ENCODE results near the gene GNG12. TPM values are rescaled to one million over a fixed set of nuclear protein-coding genes. Genes with fewer than 3 reads are reported as not detected.

The GNG12 gene
- total RNA-seq, 2 experiments from 2014 or later, result not detected

DNA sequence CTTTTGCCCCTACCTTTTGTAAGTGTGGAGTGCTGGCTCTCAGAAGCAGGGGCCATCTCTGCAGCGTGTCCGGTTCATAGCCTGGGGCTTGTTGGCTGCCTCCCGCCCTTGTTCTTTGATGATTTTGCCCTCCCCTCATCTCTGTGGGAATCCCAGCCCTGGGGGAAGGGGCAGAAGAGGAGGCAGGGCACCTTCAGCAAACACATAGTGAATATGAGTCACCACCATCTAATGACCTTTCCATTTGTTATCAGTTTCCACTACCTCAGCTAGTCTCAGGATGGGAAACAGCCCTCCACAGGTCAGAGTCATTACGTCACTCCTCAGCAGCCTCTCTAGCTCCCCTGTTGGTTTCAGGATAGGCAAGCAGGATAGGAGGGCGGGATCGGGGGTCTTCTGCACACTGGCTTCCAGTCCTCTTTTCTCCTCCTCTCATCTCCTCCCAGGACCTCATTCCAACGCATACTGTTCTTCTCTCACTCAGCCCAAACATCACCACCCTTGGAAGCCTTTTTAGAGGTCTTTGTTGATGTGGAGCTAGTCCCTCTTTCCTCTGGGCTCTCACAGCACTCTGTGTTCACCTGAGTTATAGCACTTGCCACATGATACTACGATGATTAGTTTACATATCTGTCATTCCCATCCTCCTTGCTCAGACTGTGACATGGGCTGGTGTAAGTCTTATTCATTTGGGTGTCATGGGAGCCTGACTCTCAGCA lies 132.4 kb downstream of the GNG12 start:
- no peak overlapping the region for H3K4me3 ChIP-seq (ENCODE audit: low read length)
- no peak overlapping the region for H3K4me3 Mint-ChIP-seq
- CTCF ChIA-PET, result interaction anchor here (0.6 to 1.0 kb wide), 2 partner anchors 33 to 127 kb away, joined by 3 read pairs; no protein-coding TSS in a partner anchor
- H3K9me3 Mint-ChIP-seq, result no peaks in the 10 kb centered on the region
- intact Hi-C loops (cut with DNase I, micrococcal nuclease), result no loop called here
- H3K36me3 Mint-ChIP-seq (ENCODE audit: low read depth), result no peaks in the 10 kb centered on the region
- ATAC-seq (ENCODE audit: poor library complexity) (no peak), DNase-seq (no peak)
- no peaks in the 10 kb centered on the region for H3K4me1 Mint-ChIP-seq (ENCODE audit: low read depth)
- POLR2A ChIA-PET, result no interaction called here
- H3K27ac Mint-ChIP-seq, result no peak overlapping the region
- no peaks in the 10 kb centered on the region for H3K4me1 ChIP-seq (ENCODE audit: insufficient read depth, low read length)
- no peaks in the 10 kb centered on the region for H3K9me3 ChIP-seq (ENCODE audit: control insufficient read depth in 1 of 2, insufficient read depth in 1 of 2, low read length in 2 of 2)
- no peaks in the 10 kb centered on the region for H3K27me3 ChIP-seq (ENCODE audit: control insufficient read depth in 1 of 2, insufficient read depth in 2 of 2, low read length in 2 of 2)
- no peaks in the 10 kb centered on the region for H3K27me3 Mint-ChIP-seq
- no peak overlapping the region for H3K27ac ChIP-seq (ENCODE audit: low read depth in 1 of 2, low read length in 2 of 2)
- TF ChIP-seq, protein P1, sequence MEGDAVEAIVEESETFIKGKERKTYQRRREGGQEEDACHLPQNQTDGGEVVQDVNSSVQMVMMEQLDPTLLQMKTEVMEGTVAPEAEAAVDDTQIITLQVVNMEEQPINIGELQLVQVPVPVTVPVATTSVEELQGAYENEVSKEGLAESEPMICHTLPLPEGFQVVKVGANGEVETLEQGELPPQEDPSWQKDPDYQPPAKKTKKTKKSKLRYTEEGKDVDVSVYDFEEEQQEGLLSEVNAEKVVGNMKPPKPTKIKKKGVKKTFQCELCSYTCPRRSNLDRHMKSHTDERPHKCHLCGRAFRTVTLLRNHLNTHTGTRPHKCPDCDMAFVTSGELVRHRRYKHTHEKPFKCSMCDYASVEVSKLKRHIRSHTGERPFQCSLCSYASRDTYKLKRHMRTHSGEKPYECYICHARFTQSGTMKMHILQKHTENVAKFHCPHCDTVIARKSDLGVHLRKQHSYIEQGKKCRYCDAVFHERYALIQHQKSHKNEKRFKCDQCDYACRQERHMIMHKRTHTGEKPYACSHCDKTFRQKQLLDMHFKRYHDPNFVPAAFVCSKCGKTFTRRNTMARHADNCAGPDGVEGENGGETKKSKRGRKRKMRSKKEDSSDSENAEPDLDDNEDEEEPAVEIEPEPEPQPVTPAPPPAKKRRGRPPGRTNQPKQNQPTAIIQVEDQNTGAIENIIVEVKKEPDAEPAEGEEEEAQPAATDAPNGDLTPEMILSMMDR (IDR thresholded peaks at IDR 0.05), result no peak
- no peaks in the 10 kb centered on the region for H3K36me3 ChIP-seq (ENCODE audit: insufficient read depth, low read length)

DNA sequence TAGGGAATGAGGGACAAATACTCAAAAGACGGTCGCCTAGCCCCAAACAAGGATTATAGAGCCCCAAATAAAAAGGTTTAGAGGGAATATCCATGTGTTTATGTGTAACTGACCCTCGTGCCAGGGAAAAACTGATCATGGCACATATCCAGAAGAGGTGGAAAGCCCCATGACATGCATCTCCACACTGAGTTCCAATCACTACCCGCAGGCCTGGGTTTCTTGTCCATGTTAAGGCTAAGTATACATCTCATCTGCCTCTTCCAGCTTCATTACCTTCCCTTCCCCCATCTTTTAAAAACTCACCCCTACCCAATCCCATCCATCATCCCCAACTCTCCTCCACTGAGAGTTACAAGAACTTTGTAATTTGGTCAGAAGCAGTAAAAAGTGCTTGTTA lies 133.0 kb downstream of the GNG12 start:
- Histone ChIP-seq H3K4me1 (ENCODE audit: insufficient read depth, low read length) (no peaks in the 10 kb centered on the region), H3K4me3 (ENCODE audit: low read length) (no peak overlapping the region), H3K36me3 (ENCODE audit: insufficient read depth, low read length) (no peaks in the 10 kb centered on the region), H3K27ac (ENCODE audit: low read depth in 1 of 2, low read length in 2 of 2) (no peak overlapping the region), H3K9me3 (ENCODE audit: control insufficient read depth in 1 of 2, insufficient read depth in 1 of 2, low read length in 2 of 2) (no peaks in the 10 kb centered on the region), H3K27me3 (ENCODE audit: control insufficient read depth in 1 of 2, insufficient read depth in 2 of 2, low read length in 2 of 2) (no peaks in the 10 kb centered on the region)
- Mint-ChIP-seq H3K27me3 (no peaks in the 10 kb centered on the region), H3K4me3 (no peak overlapping the region), H3K9me3 (no peaks in the 10 kb centered on the region), H3K4me1 (ENCODE audit: low read depth) (no peaks in the 10 kb centered on the region), H3K27ac (no peak overlapping the region), H3K36me3 (ENCODE audit: low read depth) (no peaks in the 10 kb centered on the region)
- intact Hi-C loops (cut with DNase I, micrococcal nuclease), result no loop called here
- ATAC-seq (ENCODE audit: poor library complexity) (no peak), DNase-seq (no peak)
- POLR2A ChIA-PET, result no interaction called here
- CTCF ChIA-PET, result no interaction called here
- TF ChIP-seq, protein P1 (IDR thresholded peaks at IDR 0.05), result no peak

DNA sequence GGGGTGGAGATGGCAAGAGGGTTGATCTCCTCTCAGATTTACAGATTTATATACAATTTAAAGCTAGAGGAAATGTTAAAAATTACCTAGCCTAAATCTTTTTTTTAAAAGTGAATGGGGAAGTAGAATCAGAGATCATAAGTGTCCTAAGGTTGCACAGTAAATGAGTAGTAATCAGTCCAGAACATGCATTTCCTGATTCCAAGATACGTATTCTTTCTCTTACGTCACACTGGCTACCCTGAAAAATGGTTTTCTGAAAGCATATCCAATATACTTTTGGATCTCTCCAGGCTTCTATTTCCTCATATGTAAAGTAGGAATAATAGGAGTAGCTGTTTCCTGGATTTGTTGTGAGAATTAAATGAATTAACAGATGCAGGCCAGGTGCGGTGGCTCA lies 136.6 kb downstream of the GNG12 start:
- Mint-ChIP-seq H3K4me1 (ENCODE audit: low read depth) (no peaks in the 10 kb centered on the region), H3K9me3 (no peaks in the 10 kb centered on the region), H3K27ac (no peak overlapping the region), H3K27me3 (no peaks in the 10 kb centered on the region), H3K4me3 (no peak overlapping the region), H3K36me3 (ENCODE audit: low read depth) (no peaks in the 10 kb centered on the region)
- ChIA-PET POLR2A (interaction anchor here (1.5 kb wide), 1 partner anchor 11 kb away, joined by 7 read pairs; the partner anchor contains the start of gene GADD45A), CTCF (no interaction called here)
- no peaks in the 10 kb centered on the region for H3K4me1 ChIP-seq (ENCODE audit: insufficient read depth, low read length)
- TF ChIP-seq, protein P1 (IDR thresholded peaks at IDR 0.05), result no peak
- no peaks in the 10 kb centered on the region for H3K27me3 ChIP-seq (ENCODE audit: control insufficient read depth in 1 of 2, insufficient read depth in 2 of 2, low read length in 2 of 2)
- no peaks in the 10 kb centered on the region for H3K9me3 ChIP-seq (ENCODE audit: control insufficient read depth in 1 of 2, insufficient read depth in 1 of 2, low read length in 2 of 2)
- ATAC-seq (ENCODE audit: poor library complexity) (no peak), DNase-seq (no peak)
- H3K27ac ChIP-seq (ENCODE audit: low read depth in 1 of 2, low read length in 2 of 2), result no peak overlapping the region
- no peak overlapping the region for H3K4me3 ChIP-seq (ENCODE audit: low read length)
- H3K36me3 ChIP-seq (ENCODE audit: insufficient read depth, low read length), result no peaks in the 10 kb centered on the region
- intact Hi-C loops (cut with DNase I, micrococcal nuclease), result no loop called here

Data from CD4-positive, alpha-beta T cell (primary cell).